ENCODE measurements around the gene KLF11. TPM values are rescaled to one million over a fixed set of nuclear protein-coding genes. Genes with fewer than 3 reads are reported as not detected.

The KLF11 gene
- total and polyA plus RNA-seq, 9 of the 15 experiments (the other 6 are each of a cell fraction or from before 2014, with no cell fraction given), result 2.1 to 13.4 (median 6.5) TPM

DNA sequence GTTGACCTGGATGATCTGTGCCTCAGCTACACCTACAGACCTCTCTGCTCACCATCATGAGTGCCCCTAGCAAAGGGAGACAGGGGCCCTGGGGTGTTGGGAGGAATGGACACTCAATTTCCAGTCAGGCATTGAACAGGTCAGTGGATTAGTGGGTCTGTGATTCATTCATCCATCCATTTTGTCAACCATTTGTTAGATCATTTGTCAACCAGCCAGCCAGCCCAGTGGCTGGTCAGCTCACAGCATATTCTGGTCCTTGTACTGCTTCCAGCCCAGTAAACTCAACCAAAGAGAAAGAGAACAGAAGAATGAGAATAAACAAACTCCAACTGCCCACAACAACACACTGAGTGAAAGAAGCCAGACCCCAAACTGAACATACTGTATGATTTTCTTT is 4.6 kb upstream of the KLF11 start (continued):
- TF ChIP-seq, protein P1, sequence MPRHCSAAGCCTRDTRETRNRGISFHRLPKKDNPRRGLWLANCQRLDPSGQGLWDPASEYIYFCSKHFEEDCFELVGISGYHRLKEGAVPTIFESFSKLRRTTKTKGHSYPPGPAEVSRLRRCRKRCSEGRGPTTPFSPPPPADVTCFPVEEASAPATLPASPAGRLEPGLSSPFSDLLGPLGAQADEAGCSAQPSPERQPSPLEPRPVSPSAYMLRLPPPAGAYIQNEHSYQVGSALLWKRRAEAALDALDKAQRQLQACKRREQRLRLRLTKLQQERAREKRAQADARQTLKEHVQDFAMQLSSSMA (CRISPR knock-in tag; IDR thresholded peaks at IDR 0.05), result no peak
- TF ChIP-seq TBP (optimal IDR thresholded peaks at IDR 0.05; ENCODE audit: low read depth, low read length), result no peak

DNA sequence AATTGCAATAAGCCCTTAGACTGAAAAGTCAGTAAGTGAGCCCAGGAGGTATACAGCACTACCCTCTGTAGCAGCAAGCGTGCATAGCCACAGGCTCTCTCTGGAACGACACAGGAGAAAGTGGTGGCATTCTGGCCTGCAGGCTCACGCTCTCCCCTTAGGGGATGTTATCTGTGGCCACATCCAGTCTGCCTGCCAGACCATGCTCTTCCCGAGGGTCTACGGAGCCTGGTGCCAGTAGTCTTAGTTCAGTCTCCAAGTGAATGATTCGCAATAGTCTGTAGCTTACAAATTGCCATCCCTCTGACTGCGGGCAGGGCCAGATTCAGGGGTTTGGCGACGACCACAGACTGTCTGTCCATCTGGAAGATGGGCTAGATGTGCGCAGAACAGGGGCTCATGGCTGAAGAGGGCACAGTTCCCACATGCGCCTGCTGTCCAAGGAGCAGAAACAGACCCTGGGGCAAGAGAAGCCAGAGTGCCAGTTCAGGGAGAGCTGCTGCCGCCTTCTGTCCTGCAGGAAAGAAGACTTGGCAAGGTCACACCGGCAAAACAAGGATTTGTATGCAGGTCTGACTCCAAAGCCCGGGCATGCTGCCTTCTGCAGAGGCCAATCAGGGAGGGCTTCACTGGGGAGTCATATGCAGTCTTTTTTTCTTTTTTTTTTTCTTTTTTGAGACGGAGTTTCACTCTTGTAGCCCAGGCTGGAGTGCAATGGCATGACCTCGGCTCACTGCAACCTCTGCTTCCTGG is 3.5 kb upstream of the KLF11 start:
- no peaks in the 10 kb centered on the region for H3K27me3 ChIP-seq (ENCODE audit: control insufficient read depth in 2 of 2, insufficient read depth in 2 of 2, low read length in 2 of 2)
- 0 out of 2 replicates have a peak, but pooled peaks cover 2% of the 10 kb centered on the region for H3K9me3 ChIP-seq (replicated peaks; ENCODE audit: control insufficient read depth, insufficient read depth, low read depth, low read length)
- no peak overlapping the region; the same call in 1 of the 2 replicates for H3K4me2 ChIP-seq (ENCODE audit: insufficient read depth, low read length)
- in situ Hi-C loops (cut with MboI), result no loop called here
- no peak overlapping the region for H3K27ac ChIP-seq (ENCODE audit: extremely low read depth, low read depth, low read length)
- FAIRE-seq (no peak), DNase-seq (ENCODE audit: extremely low read depth in 1 of 4, low spot score in 3 of 4) (no peak), ATAC-seq (no peak)
- BruUV-seq (replicated peaks), result no TSS peak
- ChIA-PET POLR2A (interaction anchor here (0.6 to 1.4 kb wide), 5 partner anchors 10 to 196 kb away, joined by 3 to 4 read pairs (median 3); partner anchors contain the start of gene TAF1B), CTCF (ENCODE audit: low intra/inter-chr PET ratio) (no interaction called here)
- intact Hi-C loops (cut with micrococcal nuclease), result no loop called here
- no peak overlapping the region for H2AFZ ChIP-seq (ENCODE audit: low read depth, low read length)
- peaks cover 14 to 59% of the 10 kb centered on the region in 2 experiments; a peak in 4 of 5 replicates for H3K4me1 ChIP-seq (replicated peaks in 1 of 2; ENCODE audit: control insufficient read depth in 2 of 2, insufficient read depth in 2 of 2, low read length in 2 of 2)
- H3K4me3 ChIP-seq, result no peak overlapping the region
- peak overlapping the region in 1 of 2 experiments; percentile 0; a peak in 1 of 4 replicates for H3K9ac ChIP-seq (ENCODE audit: insufficient read depth in 1 of 2, low read depth in 2 of 2, low read length in 2 of 2)
- H4K20me1 ChIP-seq (replicated peaks; ENCODE audit: control insufficient read depth, insufficient read depth, low read length), result no peaks in the 10 kb centered on the region
- WGBS (ENCODE audit: insufficient coverage, low coverage, missing lambda C conversion rate), result 72% methylated on average over 14 of the region's 16 CpGs
- TF ChIP-seq ZNF707 (CRISPR knock-in tag; conservative IDR thresholded peaks at IDR 0.05) (no peak), EP400 (IDR thresholded peaks at IDR 0.05) (no peak), MAFK (IDR thresholded peaks at IDR 0.05; ENCODE audit: low read length) (no peak), MCM2 (IDR thresholded peaks at IDR 0.05; ENCODE audit: low read depth) (no peak), KLF1 (tag; IDR thresholded peaks at IDR 0.05) (no peak), BACH1 (tag; IDR thresholded peaks at IDR 0.05) (no peak), TAF15 (IDR thresholded peaks at IDR 0.05; ENCODE audit: low read depth, low read length) (no peak), PPARD (CRISPR knock-in tag; IDR thresholded peaks at IDR 0.05) (no peak), EHMT2 (IDR thresholded peaks at IDR 0.05) (no peak), PHTF2 (CRISPR knock-in tag; IDR thresholded peaks at IDR 0.05) (no peak), ZNF764 (CRISPR knock-in tag; IDR thresholded peaks at IDR 0.05; ENCODE audit: low read depth) (no peak), NR2C2 (CRISPR knock-in tag; IDR thresholded peaks at IDR 0.05) (no peak), NR2C2 (tag; IDR thresholded peaks at IDR 0.05) (no peak)
- TF ChIP-seq, protein P2, sequence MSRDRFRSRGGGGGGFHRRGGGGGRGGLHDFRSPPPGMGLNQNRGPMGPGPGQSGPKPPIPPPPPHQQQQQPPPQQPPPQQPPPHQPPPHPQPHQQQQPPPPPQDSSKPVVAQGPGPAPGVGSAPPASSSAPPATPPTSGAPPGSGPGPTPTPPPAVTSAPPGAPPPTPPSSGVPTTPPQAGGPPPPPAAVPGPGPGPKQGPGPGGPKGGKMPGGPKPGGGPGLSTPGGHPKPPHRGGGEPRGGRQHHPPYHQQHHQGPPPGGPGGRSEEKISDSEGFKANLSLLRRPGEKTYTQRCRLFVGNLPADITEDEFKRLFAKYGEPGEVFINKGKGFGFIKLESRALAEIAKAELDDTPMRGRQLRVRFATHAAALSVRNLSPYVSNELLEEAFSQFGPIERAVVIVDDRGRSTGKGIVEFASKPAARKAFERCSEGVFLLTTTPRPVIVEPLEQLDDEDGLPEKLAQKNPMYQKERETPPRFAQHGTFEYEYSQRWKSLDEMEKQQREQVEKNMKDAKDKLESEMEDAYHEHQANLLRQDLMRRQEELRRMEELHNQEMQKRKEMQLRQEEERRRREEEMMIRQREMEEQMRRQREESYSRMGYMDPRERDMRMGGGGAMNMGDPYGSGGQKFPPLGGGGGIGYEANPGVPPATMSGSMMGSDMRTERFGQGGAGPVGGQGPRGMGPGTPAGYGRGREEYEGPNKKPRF (IDR thresholded peaks at IDR 0.05; ENCODE audit: low read depth, low read length), result no peak
- peaks cover 4% of the 10 kb centered on the region for H3K9me1 ChIP-seq (ENCODE audit: control insufficient read depth, insufficient read depth, low read length)
- H3K79me2 ChIP-seq (ENCODE audit: control insufficient read depth, insufficient read depth, low read length), result peaks cover 16% of the 10 kb centered on the region
- H3K36me3 ChIP-seq (ENCODE audit: control insufficient read depth, insufficient read depth, low read length), result peaks cover 4% of the 10 kb centered on the region; the same call in 2 of the 3 replicates
